Mesenchymal stem cell (in vitro differentiated cells and primary cell): ENCODE results near the gene KCTD21.

ENCODE experiments used
- DNase-seq: peaks from one replicate; pipeline ENCODE4 v3.0.0-alpha.2; 2013
- H2AFZ ChIP-seq: one replicate; pipeline ENCODE4 v1.6.1; 2013; ENCODE audit warnings: low read depth, mild to moderate bottlenecking, control low read depth, inconsistent platforms, low read length, moderate library complexity
- H2AK5ac ChIP-seq: 2 replicates; pipeline ENCODE4 v1.6.1; 2013; ENCODE audit warnings: low read length, moderate library complexity, mild to moderate bottlenecking, inconsistent platforms; ENCODE audit not compliant: severe bottlenecking
- H2BK120ac ChIP-seq: one replicate; pipeline ENCODE4 v1.6.1; 2013; ENCODE audit warnings: low read depth, mild to moderate bottlenecking, inconsistent platforms, low read length, moderate library complexity
- H2BK12ac ChIP-seq, 2 experiments: one replicate each; pipeline ENCODE4 v1.6.1; 2013; ENCODE audit warnings: inconsistent platforms in 2 of 2, low read length in 2 of 2, mild to moderate bottlenecking in 2 of 2, moderate library complexity in 2 of 2, control low read depth in 1 of 2
- H2BK15ac ChIP-seq: one replicate; pipeline ENCODE4 v1.6.1; 2013; ENCODE audit warnings: mild to moderate bottlenecking, low read depth, inconsistent platforms; ENCODE audit not compliant: poor library complexity, severe bottlenecking
- H2BK5ac ChIP-seq: 2 replicates; pipeline ENCODE4 v1.6.1; 2013; ENCODE audit warnings: low read depth, mild to moderate bottlenecking, low read length, control low read depth, inconsistent platforms; ENCODE audit not compliant: poor library complexity, severe bottlenecking
- H3K14ac ChIP-seq, 2 experiments: one replicate each; pipeline ENCODE4 v1.6.1; 2013; ENCODE audit warnings: inconsistent platforms in 2 of 2, low read length in 2 of 2, control low read depth in 1 of 2, mild to moderate bottlenecking in 1 of 2, moderate library complexity in 1 of 2
- H3K18ac ChIP-seq, 2 experiments: one replicate each; pipeline ENCODE4 v1.6.1; 2013; ENCODE audit warnings: inconsistent platforms in 2 of 2, low read length in 2 of 2, control low read depth in 1 of 2, low read depth in 1 of 2, mild to moderate bottlenecking in 1 of 2
- H3K23ac ChIP-seq, 2 experiments: one replicate each; pipeline ENCODE4 v1.6.1; 2013; ENCODE audit warnings: inconsistent platforms in 2 of 2, low read length in 2 of 2, mild to moderate bottlenecking in 2 of 2, moderate library complexity in 2 of 2, control low read depth in 1 of 2
- H3K27ac ChIP-seq: 2 replicates; pipeline ENCODE4 v1.5.1; 2013; ENCODE audit warnings: mild to moderate bottlenecking, moderate library complexity, low read length, control low read depth, inconsistent platforms; ENCODE audit not compliant: poor library complexity, severe bottlenecking
- H3K27me3 ChIP-seq, 2 experiments: 2 replicates each; pipeline versions ENCODE4 v1.6.1 to v1.7.0; 2013; ENCODE audit warnings: low read length in 2 of 2, mild to moderate bottlenecking in 2 of 2, moderate library complexity in 2 of 2, control low read depth in 1 of 2, inconsistent platforms in 1 of 2; ENCODE audit not compliant: control insufficient read depth in 1 of 2, insufficient read depth in 1 of 2
- H3K36me3 ChIP-seq, 2 experiments: 2 replicates each; pipeline versions ENCODE4 v1.6.1 to v1.7.0; 2013; ENCODE audit warnings: low read length in 2 of 2, control low read depth in 1 of 2, inconsistent platforms in 1 of 2, low read depth in 1 of 2, mild to moderate bottlenecking in 1 of 2; ENCODE audit not compliant: insufficient read depth in 2 of 2, control insufficient read depth in 1 of 2
- H3K4ac ChIP-seq, 2 experiments: one replicate each; pipeline ENCODE4 v1.6.1; 2013; ENCODE audit warnings: inconsistent platforms in 2 of 2, low read length in 2 of 2, mild to moderate bottlenecking in 2 of 2, moderate library complexity in 2 of 2, control low read depth in 1 of 2, low read depth in 1 of 2
- H3K4me1 ChIP-seq: 2 replicates; pipeline ENCODE4 v1.6.1; 2013; ENCODE audit warnings: low read depth, low read length, control low read depth; ENCODE audit not compliant: control insufficient read depth, insufficient read depth
- H3K4me2 ChIP-seq: 2 replicates; pipeline ENCODE4 v1.6.1; 2013; ENCODE audit warnings: low read length, mild to moderate bottlenecking, inconsistent platforms; ENCODE audit not compliant: poor library complexity, severe bottlenecking
- H3K4me3 ChIP-seq, 2 experiments: 2 replicates each; pipeline versions ENCODE4 v1.5.1 to v1.7.0; 2013; ENCODE audit warnings: low read length in 2 of 2, mild to moderate bottlenecking in 2 of 2, control low read depth in 1 of 2, low read depth in 1 of 2; ENCODE audit not compliant: insufficient read depth in 1 of 2
- H3K79me1 ChIP-seq: replicated peaks from 2 replicates; pipeline ENCODE4 v1.6.1; 2013; ENCODE audit warnings: mild to moderate bottlenecking, control low read depth, low read length, inconsistent platforms; ENCODE audit not compliant: poor library complexity, severe bottlenecking
- H3K9ac ChIP-seq: 2 replicates; pipeline ENCODE4 v1.7.0; 2013; ENCODE audit warnings: mild to moderate bottlenecking, low read length, moderate library complexity
- H3K9me3 ChIP-seq: 2 replicates; pipeline ENCODE4 v1.7.0; 2013; ENCODE audit warnings: mild to moderate bottlenecking, low read length; ENCODE audit not compliant: control insufficient read depth
- H4K8ac ChIP-seq: one replicate; pipeline ENCODE4 v1.6.1; 2013; ENCODE audit warnings: inconsistent platforms, mild to moderate bottlenecking, low read length, moderate library complexity
- H4K91ac ChIP-seq: one replicate; pipeline ENCODE4 v1.6.1; 2013; ENCODE audit warnings: mild to moderate bottlenecking, low read length, inconsistent platforms
- WGBS: methylation state at CpG from one replicate; pipeline ENCODE4 v1.1.7; 2013; ENCODE audit warnings: mixed read lengths; 5-methylcytosine and 5-hydroxymethylcytosine counted together

KCTD21 gene

DNA sequence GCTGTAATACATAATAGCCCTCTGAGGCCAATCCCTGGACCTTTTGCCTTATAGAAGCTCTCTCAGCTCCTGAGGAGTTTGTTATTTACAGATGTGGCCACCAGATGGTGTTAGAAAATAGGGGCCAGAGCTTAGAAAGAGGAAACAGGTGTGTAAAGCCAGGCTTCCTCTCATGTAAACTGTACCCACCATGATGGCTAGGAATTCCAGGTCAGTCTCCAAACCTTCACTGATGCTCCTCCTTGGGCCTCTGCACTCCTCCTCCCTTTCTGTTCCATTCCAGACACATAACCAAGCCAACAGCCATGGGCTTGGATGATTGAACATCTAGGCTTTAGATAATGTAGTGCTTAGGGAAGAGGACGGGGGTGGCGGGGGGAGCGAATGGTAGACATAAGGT, 40.0 kb upstream of the KCTD21 start:
- Histone ChIP-seq H3K23ac (no peak overlapping the region), H4K8ac (no peak overlapping the region), H3K4ac (no peak overlapping the region), H2BK15ac (no peak overlapping the region), H2BK5ac (no peak overlapping the region), H3K9ac (no peak overlapping the region), H2AK5ac (no peak overlapping the region), H3K4me2 (no peak overlapping the region), H3K36me3 (peaks cover 19 to 34% of the 10 kb centered on the region in 2 experiments), H3K4me1 (peaks cover 4% of the 10 kb centered on the region), H3K27me3 (no peaks in the 10 kb centered on the region), H3K27ac (no peak overlapping the region), H3K14ac (no peak overlapping the region), H3K18ac (no peak overlapping the region), H3K9me3 (no peaks in the 10 kb centered on the region), H2BK120ac (no peak overlapping the region), H2BK12ac (no peak overlapping the region), H4K91ac (no peak overlapping the region), H3K79me1 (peaks cover 5% of the 10 kb centered on the region), H2AFZ (no peak overlapping the region), H3K4me3 (no peak overlapping the region)
- WGBS, result 97% methylated on average over 3 of the region's 3 CpGs
- DNase-seq, result peak; percentile 54

DNA sequence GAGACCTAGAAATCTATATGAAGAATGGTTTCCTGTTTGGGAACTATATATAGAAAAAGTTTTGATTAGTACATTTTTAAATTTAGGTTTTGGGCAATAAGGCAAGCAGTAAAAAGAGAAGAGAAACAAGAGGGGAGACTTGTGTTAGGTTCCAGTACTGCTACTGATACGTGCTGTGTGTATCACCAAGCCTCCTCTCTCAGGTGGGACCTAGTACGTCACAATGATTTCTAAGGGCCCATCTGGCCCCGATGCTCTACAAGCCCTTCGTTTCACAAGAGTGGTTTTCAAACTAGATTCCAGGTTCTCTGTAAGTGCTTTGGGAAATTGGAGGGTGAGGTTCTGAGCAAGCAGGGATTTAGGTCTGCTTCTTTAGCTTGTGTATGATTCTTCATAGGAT, 39.5 kb upstream of the KCTD21 start:
- Histone ChIP-seq H2BK120ac (no peak overlapping the region), H3K36me3 (peaks cover 24 to 39% of the 10 kb centered on the region in 2 experiments), H3K79me1 (peaks cover 5% of the 10 kb centered on the region), H4K8ac (no peak overlapping the region), H3K4me1 (peaks cover 4% of the 10 kb centered on the region), H3K18ac (no peak overlapping the region), H2BK15ac (no peak overlapping the region), H4K91ac (no peak overlapping the region), H2BK12ac (no peak overlapping the region), H3K9ac (no peak overlapping the region), H2AFZ (no peak overlapping the region), H3K4me2 (no peak overlapping the region), H3K27ac (no peak overlapping the region), H3K4me3 (no peak overlapping the region), H3K9me3 (no peaks in the 10 kb centered on the region), H3K4ac (no peak overlapping the region), H3K14ac (no peak overlapping the region), H3K27me3 (no peaks in the 10 kb centered on the region), H3K23ac (no peak overlapping the region), H2BK5ac (no peak overlapping the region), H2AK5ac (no peak overlapping the region)
- 89% methylated on average over 4 of the region's 4 CpGs for WGBS
- no peak for DNase-seq

DNA sequence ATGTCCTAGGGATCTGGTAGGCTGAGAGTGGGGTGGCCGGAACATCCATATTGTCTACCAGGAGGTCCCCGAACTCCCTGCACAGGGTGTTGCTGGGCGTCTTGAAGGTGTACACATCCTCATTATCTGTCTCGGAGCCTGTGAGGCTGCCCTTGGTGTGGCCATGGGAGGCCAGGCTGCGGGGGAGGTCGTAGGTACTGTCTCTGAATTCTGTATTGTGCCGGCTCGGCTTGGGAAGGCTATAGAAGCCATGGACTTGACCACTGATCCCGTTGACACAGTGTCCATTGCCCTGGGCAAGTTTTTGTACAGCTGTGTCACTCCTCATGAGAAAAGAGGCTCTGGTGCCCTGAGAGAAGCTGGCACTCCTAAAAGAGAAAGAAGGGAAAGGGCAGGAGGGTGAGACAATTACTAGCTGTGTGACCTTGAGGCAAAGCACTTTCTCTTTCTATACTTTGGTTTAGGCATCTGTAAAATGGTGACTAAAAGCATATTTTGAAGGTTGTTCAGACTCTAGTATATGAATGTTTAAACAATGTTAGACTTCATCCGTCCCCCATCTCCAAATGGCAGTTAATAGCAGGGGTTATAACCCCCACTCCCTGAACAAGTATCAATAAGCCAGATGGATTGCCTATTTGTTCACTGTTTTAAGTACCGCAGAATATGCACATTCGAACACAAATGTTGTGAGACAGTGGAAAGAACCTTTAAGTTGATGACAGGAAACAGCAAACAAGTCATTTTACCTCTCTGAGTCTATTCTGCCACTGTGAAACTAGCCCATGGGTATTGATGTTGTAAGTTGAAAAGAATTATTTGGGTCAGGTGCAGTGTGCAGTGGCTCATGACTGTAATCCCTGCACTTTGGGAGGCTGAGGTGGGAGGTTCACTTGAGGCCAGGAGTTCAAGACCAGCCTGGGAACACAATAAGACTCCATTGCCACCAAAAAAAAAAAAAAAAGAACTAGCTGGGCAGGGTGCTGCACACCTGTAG, 38.6 kb upstream of the KCTD21 start:
- no peak overlapping the region for H3K18ac ChIP-seq
- no peak overlapping the region for H2BK5ac ChIP-seq
- no peak overlapping the region for H3K4me2 ChIP-seq
- no peaks in the 10 kb centered on the region for H3K9me3 ChIP-seq
- peaks cover 4% of the 10 kb centered on the region for H3K4me1 ChIP-seq
- H2BK120ac ChIP-seq, result no peak overlapping the region
- H3K9ac ChIP-seq, result no peak overlapping the region
- H3K14ac ChIP-seq, result no peak overlapping the region
- no peaks in the 10 kb centered on the region for H3K27me3 ChIP-seq
- no peak overlapping the region for H4K91ac ChIP-seq
- WGBS, result 97% methylated on average over 12 of the region's 12 CpGs
- H3K27ac ChIP-seq, result no peak overlapping the region
- no peak overlapping the region for H2BK12ac ChIP-seq
- no peak overlapping the region for H3K4ac ChIP-seq
- H2AK5ac ChIP-seq, result no peak overlapping the region
- H3K79me1 ChIP-seq, result peaks cover 5% of the 10 kb centered on the region
- no peak overlapping the region for H4K8ac ChIP-seq
- H3K23ac ChIP-seq, result no peak overlapping the region
- H3K4me3 ChIP-seq, result no peak overlapping the region
- no peak overlapping the region for H2AFZ ChIP-seq
- peaks cover 29 to 45% of the 10 kb centered on the region in 2 experiments for H3K36me3 ChIP-seq
- no peak for DNase-seq
- no peak overlapping the region for H2BK15ac ChIP-seq

DNA sequence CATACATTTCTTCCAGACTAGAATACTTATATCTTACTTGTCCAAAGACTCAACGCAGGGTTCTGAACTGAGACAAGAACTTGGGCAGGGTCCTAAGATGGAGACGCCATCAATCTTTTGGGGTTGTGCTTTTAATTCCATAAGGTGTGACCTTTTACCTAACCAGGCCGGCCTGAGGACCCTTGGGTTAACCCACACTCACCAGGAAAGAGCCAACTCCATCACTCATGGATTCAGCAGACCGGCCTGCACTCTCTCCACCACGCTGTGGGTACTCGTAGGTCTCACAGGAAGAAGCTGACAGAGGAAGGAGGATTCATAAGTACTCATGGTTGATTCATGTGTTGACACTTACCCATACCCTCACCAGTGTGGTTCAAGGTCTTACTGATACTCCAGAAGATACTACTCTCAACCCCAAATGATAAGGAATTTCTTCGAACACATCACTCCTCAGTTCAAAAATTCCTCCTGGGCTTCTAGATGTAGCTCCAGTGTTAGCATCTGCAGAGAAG, 36.5 kb upstream of the KCTD21 start:
- no peak overlapping the region for H3K27ac ChIP-seq
- H3K27me3 ChIP-seq, result no peaks in the 10 kb centered on the region
- H2BK12ac ChIP-seq, result no peak overlapping the region
- H3K4ac ChIP-seq, result no peak overlapping the region
- H3K4me1 ChIP-seq, result peaks cover 3% of the 10 kb centered on the region
- DNase-seq, result no peak
- H4K91ac ChIP-seq, result no peak overlapping the region
- no peak overlapping the region for H2BK120ac ChIP-seq
- WGBS, result 92% methylated on average over 6 of the region's 7 CpGs
- H2BK5ac ChIP-seq, result no peak overlapping the region
- H3K14ac ChIP-seq, result no peak overlapping the region
- H3K4me3 ChIP-seq, result no peak overlapping the region
- no peak overlapping the region for H3K18ac ChIP-seq
- peaks cover 2% of the 10 kb centered on the region for H3K79me1 ChIP-seq
- H4K8ac ChIP-seq, result no peak overlapping the region
- H3K23ac ChIP-seq, result no peak overlapping the region
- H2BK15ac ChIP-seq, result no peak overlapping the region
- peaks cover 47 to 65% of the 10 kb centered on the region in 2 experiments for H3K36me3 ChIP-seq
- no peak overlapping the region for H3K4me2 ChIP-seq
- H3K9ac ChIP-seq, result no peak overlapping the region
- no peak overlapping the region for H2AK5ac ChIP-seq
- H3K9me3 ChIP-seq, result no peaks in the 10 kb centered on the region
- H2AFZ ChIP-seq, result no peak overlapping the region
